Measurements from ENCODE around the gene PDE6H. TPM values are rescaled to one million over a fixed set of nuclear protein-coding genes. Genes with fewer than 3 reads are reported as not detected.

PDE6H gene
- total and polyA plus RNA-seq, 2 donors from 2014 or later: not detected

DNA sequence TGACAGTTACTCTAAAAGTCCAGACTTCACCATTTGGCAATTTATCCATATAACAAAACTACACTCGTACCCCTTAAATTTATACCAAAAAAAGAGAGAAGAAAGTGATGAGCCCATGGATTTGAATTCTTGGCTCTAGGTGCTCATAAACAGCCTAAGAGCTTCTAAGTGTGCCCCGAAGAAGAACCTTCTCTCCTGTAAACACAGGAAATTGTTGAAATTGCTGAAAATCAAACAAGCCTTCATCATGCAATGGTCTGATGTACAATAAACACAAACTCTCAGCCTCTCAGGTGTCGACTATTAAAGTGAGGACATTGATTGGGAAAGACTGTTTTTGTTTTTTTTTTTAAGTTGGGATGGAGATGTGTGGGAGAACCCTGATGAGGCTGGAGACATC, 21.8 kb downstream of the PDE6H start:
- TF ChIP-seq, protein P1, sequence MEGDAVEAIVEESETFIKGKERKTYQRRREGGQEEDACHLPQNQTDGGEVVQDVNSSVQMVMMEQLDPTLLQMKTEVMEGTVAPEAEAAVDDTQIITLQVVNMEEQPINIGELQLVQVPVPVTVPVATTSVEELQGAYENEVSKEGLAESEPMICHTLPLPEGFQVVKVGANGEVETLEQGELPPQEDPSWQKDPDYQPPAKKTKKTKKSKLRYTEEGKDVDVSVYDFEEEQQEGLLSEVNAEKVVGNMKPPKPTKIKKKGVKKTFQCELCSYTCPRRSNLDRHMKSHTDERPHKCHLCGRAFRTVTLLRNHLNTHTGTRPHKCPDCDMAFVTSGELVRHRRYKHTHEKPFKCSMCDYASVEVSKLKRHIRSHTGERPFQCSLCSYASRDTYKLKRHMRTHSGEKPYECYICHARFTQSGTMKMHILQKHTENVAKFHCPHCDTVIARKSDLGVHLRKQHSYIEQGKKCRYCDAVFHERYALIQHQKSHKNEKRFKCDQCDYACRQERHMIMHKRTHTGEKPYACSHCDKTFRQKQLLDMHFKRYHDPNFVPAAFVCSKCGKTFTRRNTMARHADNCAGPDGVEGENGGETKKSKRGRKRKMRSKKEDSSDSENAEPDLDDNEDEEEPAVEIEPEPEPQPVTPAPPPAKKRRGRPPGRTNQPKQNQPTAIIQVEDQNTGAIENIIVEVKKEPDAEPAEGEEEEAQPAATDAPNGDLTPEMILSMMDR (IDR thresholded peaks at IDR 0.05; ENCODE audit: borderline replicate concordance, extremely low read depth, insufficient read depth): no peak
- Histone ChIP-seq H3K4me1 (ENCODE audit: control insufficient read depth in 2 of 3, insufficient read depth in 2 of 3, low read depth in 1 of 3, low read length in 3 of 3) (peaks cover 0 to 3% (median 0%) of the 10 kb centered on the region in 3 donors), H3K9me3 (ENCODE audit: control insufficient read depth in 2 of 3, insufficient read depth in 1 of 3, low read length in 3 of 3) (peaks cover 0 to 1% (median 0%) of the 10 kb centered on the region in 3 donors), H3K4me3 (ENCODE audit: low read length in 3 of 3) (no peak overlapping the region), H3K27ac (ENCODE audit: low read depth in 2 of 2, low read length in 2 of 2) (no peak overlapping the region), H3K9ac (ENCODE audit: low read length in 3 of 3) (no peak overlapping the region), H3K36me3 (ENCODE audit: control insufficient read depth in 2 of 3, insufficient read depth in 3 of 3, low read length in 3 of 3) (no peaks in the 10 kb centered on the region), H3K27me3 (ENCODE audit: control insufficient read depth, insufficient read depth, low read length) (no peaks in the 10 kb centered on the region)
- no peak for DNase-seq
- intact Hi-C loops (cut with DNase I): loop anchor here (5.0 kb wide), 1 partner anchor 152 kb away; the partner anchor contains the start of gene ART4
- FAIRE-seq: no peak

DNA sequence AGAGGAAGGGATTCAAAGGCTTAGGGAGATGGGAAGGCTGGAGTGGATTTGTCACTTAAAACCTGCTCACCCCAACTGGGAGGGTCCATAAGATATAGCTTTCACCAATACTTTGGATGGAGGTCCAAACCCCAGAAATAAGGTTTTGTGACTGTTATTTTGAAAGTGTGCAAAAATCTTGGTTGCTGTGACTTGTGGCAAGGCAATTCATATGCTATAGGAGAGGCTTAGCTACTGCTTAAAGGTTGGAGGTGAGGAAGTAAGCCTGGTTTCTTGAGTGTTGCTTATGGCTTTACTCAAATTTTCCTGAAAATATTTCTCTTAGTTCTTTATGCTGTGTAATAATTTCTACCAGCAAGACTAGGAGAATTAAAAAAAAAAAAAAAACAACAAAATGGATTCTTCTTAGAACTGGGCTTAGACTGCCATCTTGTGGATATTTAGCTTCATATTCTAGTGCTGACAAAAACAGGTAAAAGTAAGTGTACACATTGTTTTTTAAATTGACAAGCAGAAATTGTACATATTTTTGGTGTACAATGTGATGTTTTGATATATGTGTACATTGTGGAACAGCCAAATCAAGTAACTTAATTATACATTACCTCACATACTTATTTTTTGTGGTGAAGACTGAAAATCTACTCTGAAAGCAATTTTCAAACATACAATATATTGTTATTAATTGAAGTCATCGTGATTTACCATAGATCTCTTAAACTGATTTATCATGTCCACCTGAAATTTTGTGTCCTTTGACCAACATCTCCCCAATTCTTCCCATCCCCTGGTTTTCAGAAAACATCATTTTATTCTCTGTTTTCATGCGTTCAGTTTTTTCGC, 23.0 kb downstream of the PDE6H start:
- H3K27ac ChIP-seq (ENCODE audit: low read depth in 2 of 2, low read length in 2 of 2): no peak overlapping the region
- peaks cover 0 to 1% (median 0%) of the 10 kb centered on the region in 3 donors for H3K9me3 ChIP-seq (ENCODE audit: control insufficient read depth in 2 of 3, insufficient read depth in 1 of 3, low read length in 3 of 3)
- peak; percentile 98 for FAIRE-seq
- no peaks in the 10 kb centered on the region for H3K27me3 ChIP-seq (ENCODE audit: control insufficient read depth, insufficient read depth, low read length)
- H3K9ac ChIP-seq (ENCODE audit: low read length in 3 of 3): no peak overlapping the region
- H3K36me3 ChIP-seq (ENCODE audit: control insufficient read depth in 2 of 3, insufficient read depth in 3 of 3, low read length in 3 of 3): no peaks in the 10 kb centered on the region
- TF ChIP-seq, protein P1 (IDR thresholded peaks at IDR 0.05; ENCODE audit: borderline replicate concordance, extremely low read depth, insufficient read depth): peak; percentile 67
- peaks cover 0 to 6% (median 0%) of the 10 kb centered on the region in 3 donors for H3K4me1 ChIP-seq (ENCODE audit: control insufficient read depth in 2 of 3, insufficient read depth in 2 of 3, low read depth in 1 of 3, low read length in 3 of 3)
- no peak overlapping the region for H3K4me3 ChIP-seq (ENCODE audit: low read length in 3 of 3)
- intact Hi-C loops (cut with DNase I): loop anchor here (5.0 kb wide), 1 partner anchor 154 kb away; the partner anchor contains the start of gene ART4
- DNase-seq: peak in 2 of 5 donors; percentile 75 to 91

DNA sequence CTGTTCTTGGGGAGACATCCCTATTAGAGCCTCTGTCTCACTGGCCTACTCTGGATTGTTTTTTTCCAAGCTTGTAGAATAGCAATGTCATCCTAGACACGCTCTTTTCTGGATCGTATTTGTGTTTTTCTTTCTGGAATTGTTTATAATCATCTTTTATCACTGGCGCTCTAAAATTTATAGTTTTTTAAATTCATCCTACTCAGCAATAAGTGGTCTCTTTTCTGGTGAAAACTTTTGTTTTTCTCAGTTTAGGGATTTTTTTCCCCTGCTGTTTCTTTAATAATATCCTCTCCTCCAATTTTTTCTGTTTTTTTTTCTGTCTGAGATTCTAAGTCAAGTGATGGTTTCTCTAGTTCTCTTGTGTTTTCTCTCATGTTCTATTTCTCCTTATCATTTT, 25.2 kb downstream of the PDE6H start:
- FAIRE-seq: no peak
- intact Hi-C loops (cut with DNase I): loop anchor here (5.0 kb wide), 1 partner anchor 156 kb away; the partner anchor contains the start of gene ART4

More for the DNA sequence above, 25.2 kb downstream of the PDE6H start:
- Histone ChIP-seq H3K4me3 (ENCODE audit: low read length in 3 of 3) (no peak overlapping the region), H3K9me3 (ENCODE audit: control insufficient read depth in 2 of 3, insufficient read depth in 1 of 3, low read length in 3 of 3) (peaks cover 0 to 1% (median 0%) of the 10 kb centered on the region in 3 donors), H3K36me3 (ENCODE audit: control insufficient read depth in 2 of 3, insufficient read depth in 3 of 3, low read length in 3 of 3) (no peaks in the 10 kb centered on the region), H3K4me1 (ENCODE audit: control insufficient read depth in 2 of 3, insufficient read depth in 2 of 3, low read depth in 1 of 3, low read length in 3 of 3) (peaks cover 0 to 8% (median 0%) of the 10 kb centered on the region in 3 donors), H3K9ac (ENCODE audit: low read length in 3 of 3) (no peak overlapping the region), H3K27ac (ENCODE audit: low read depth in 2 of 2, low read length in 2 of 2) (no peak overlapping the region), H3K27me3 (ENCODE audit: control insufficient read depth, insufficient read depth, low read length) (no peaks in the 10 kb centered on the region)
- TF ChIP-seq, protein P1 (IDR thresholded peaks at IDR 0.05; ENCODE audit: borderline replicate concordance, extremely low read depth, insufficient read depth): no peak
- no peak for DNase-seq

Measured in kidney (tissue), 14 donors.